Endothelial cell of umbilical vein (primary cell): Measurements from ENCODE around the gene KCNN3. TPM values are rescaled to one million over a fixed set of nuclear protein-coding genes. Genes with fewer than 3 reads are reported as not detected.

Experiments
- BruUV-seq: library from RNA; stranded (reverse); fragments of 400-500 nt; replicated peaks from 2 replicates; lab custom pipeline; 2021; lab: Mats Ljungman, UMichigan
- CTCF ChIA-PET: fragments of 300-600, 350-600 bp; sonication (Branson Sonifier 250); formaldehyde crosslinking; loops from one replicate; lab custom pipeline; 2021; ENCODE audit warnings: antibody characterized with exemption, inconsistent platforms; lab: Charles Lee
- POLR2A ChIA-PET: fragments of 300-600, 350-600 bp; sonication (Branson Sonifier 250); formaldehyde crosslinking; loops from one replicate; lab custom pipeline; 2021; ENCODE audit warnings: antibody characterized with exemption, inconsistent platforms; lab: Charles Lee
- DNase-seq: peaks from one replicate; pipeline ENCODE4 v3.0.0-alpha.2; 2011; ENCODE audit warnings: low read depth, low spot score
- FAIRE-seq: peaks from 2 replicates; lab custom pipeline; 2011; peaks lifted over from hg19 to GRCh38; lab: Jason Lieb, UNC
- H2AFZ ChIP-seq: 2 replicates; pipeline ENCODE4 v1.6.0; 2012; ENCODE audit warnings: low read depth, low read length, control low read depth, inconsistent platforms
- H3K27ac ChIP-seq: 2 replicates; pipeline ENCODE4 v1.5.1; 2011; ENCODE audit warnings: low read depth, mild to moderate bottlenecking, control low read depth, low read length, moderate library complexity; ENCODE audit not compliant: insufficient read depth
- H3K27me3 ChIP-seq, 2 experiments: 2 replicates each; pipeline versions ENCODE4 v1.6.0 to v1.6.1; 2011; ENCODE audit warnings: low read length in 2 of 2, mixed read lengths in 1 of 2; ENCODE audit not compliant: control insufficient read depth in 2 of 2, insufficient read depth in 2 of 2
- H3K36me3 ChIP-seq, 2 experiments: 2 replicates in 1 of 2; 3 replicates in 1 of 2; pipeline ENCODE4 v1.5.1; 2011; ENCODE audit warnings: low read length in 2 of 2, mild to moderate bottlenecking in 1 of 2, moderate library complexity in 1 of 2; ENCODE audit not compliant: control insufficient read depth in 2 of 2, insufficient read depth in 2 of 2; ENCODE audit errors: extremely low read depth in 1 of 2
- H3K4me1 ChIP-seq: 3 replicates; pipeline ENCODE4 v1.5.1; 2011; ENCODE audit warnings: mild to moderate bottlenecking, low read length; ENCODE audit not compliant: control insufficient read depth, insufficient read depth; ENCODE audit errors: extremely low read depth
- H3K4me2 ChIP-seq: 2 replicates; pipeline ENCODE4 v1.6.1; 2011; ENCODE audit warnings: low read length, control low read depth, mixed read lengths; ENCODE audit not compliant: insufficient read depth
- H3K4me3 ChIP-seq, 3 experiments: fragments of 200-600 bp in 1 of 3; sonication (generic), shearing (Covaris generic) in 1 of 3; replicated peaks in 1 of 3; 2 replicates each; pipeline ENCODE4 v1.5.1; 2011 to 2016; ENCODE audit warnings: control low read depth in 3 of 3, low read length in 3 of 3, mild to moderate bottlenecking in 2 of 3, inconsistent platforms in 1 of 3, low read depth in 1 of 3, moderate library complexity in 1 of 3; ENCODE audit not compliant: insufficient read depth in 1 of 3
- H3K79me2 ChIP-seq: 2 replicates; pipeline ENCODE4 v1.6.0; 2012; ENCODE audit warnings: low read length, inconsistent platforms; ENCODE audit not compliant: control insufficient read depth, insufficient read depth
- H3K9ac ChIP-seq: replicated peaks from 2 replicates; pipeline ENCODE3; 2011; ENCODE audit warnings: low read length, control low read depth; ENCODE audit not compliant: insufficient read depth; ENCODE audit errors: extremely low read depth
- H3K9me1 ChIP-seq: replicated peaks from 3 replicates; pipeline ENCODE4 v1.6.0; 2011; ENCODE audit warnings: mild to moderate bottlenecking, low read length; ENCODE audit not compliant: control insufficient read depth, insufficient read depth; ENCODE audit errors: extremely low read depth
- H3K9me3 ChIP-seq: replicated peaks from 2 replicates; pipeline ENCODE4 v1.5.1; 2012; ENCODE audit warnings: low read length, inconsistent platforms; ENCODE audit not compliant: control insufficient read depth, insufficient read depth
- H4K20me1 ChIP-seq: replicated peaks from 2 replicates; pipeline ENCODE3; 2011; ENCODE audit warnings: mild to moderate bottlenecking, low read length; ENCODE audit not compliant: control insufficient read depth, insufficient read depth; ENCODE audit errors: extremely low read depth
- EZH2 ChIP-seq: IDR thresholded peaks from 2 replicates; pipeline ENCODE4 v1.6.1; 2012; ENCODE audit warnings: borderline replicate concordance, low read depth, mild to moderate bottlenecking, moderate library complexity, low read length, inconsistent platforms; ENCODE audit not compliant: severe bottlenecking
- FOS ChIP-seq: IDR thresholded peaks from 2 replicates; pipeline ENCODE4 v1.6.1; 2011; ENCODE audit warnings: mild to moderate bottlenecking, low read length, moderate library complexity, borderline replicate concordance; ENCODE audit not compliant: insufficient read depth
- GATA2 ChIP-seq: IDR thresholded peaks from 2 replicates; pipeline ENCODE4 v1.7.0; 2011; ENCODE audit warnings: low read depth, mild to moderate bottlenecking, moderate library complexity, mixed read lengths, low read length; ENCODE audit not compliant: insufficient read length, insufficient read depth
- JUN ChIP-seq: IDR thresholded peaks from 2 replicates; pipeline ENCODE4 v1.6.1; 2011; ENCODE audit warnings: borderline replicate concordance, low read depth; ENCODE audit not compliant: insufficient read length, insufficient read depth
- MAX ChIP-seq: IDR thresholded peaks from 2 replicates; pipeline ENCODE4 v1.6.1; 2011; ENCODE audit not compliant: insufficient read depth, insufficient read length
- MYC ChIP-seq: IDR thresholded peaks from one replicate; pipeline ENCODE4 v1.6.1; 2011; ENCODE audit warnings: mild to moderate bottlenecking, low read depth, low read length
- POLR2A ChIP-seq: IDR thresholded peaks from 2 replicates; pipeline ENCODE4 v1.6.1; 2012; ENCODE audit warnings: low read depth, mild to moderate bottlenecking, control low read depth, low read length
- POLR2AphosphoS5 ChIP-seq: IDR thresholded peaks from 2 replicates; pipeline ENCODE4 v1.6.1; 2012; ENCODE audit warnings: low read depth, mild to moderate bottlenecking, control low read depth, low read length, moderate library complexity; ENCODE audit not compliant: insufficient read depth
- dilution Hi-C: fragments of 300-500 bp; cut with MboI; formaldehyde crosslinking; loops from one replicate; pipeline ENCODE4 v1.15.0; 2019; ENCODE audit warnings: low sequenced_read_pairs; ENCODE audit not compliant: extremely low pct_ligation_motif_present
- intact Hi-C: fragments of 100-400 bp; cut with micrococcal nuclease; formaldehyde crosslinking; loops from one replicate; pipeline ENCODE4 v1.10.0; 2022
- polyA plus RNA-seq, 4 experiments: library from polyadenylated mRNA; depleted of rRNA in 3 of 4; stranded (reverse) in 3 of 4; unstranded in 1 of 4; fragments of >200 nt; gene quantifications; 2 replicates each; pipeline versions ENCODE4 v1.2.1 to v1.2.3, GENCODE V29; 2011 to 2012; ENCODE audit warnings: missing spikeins in 1 of 4
- total RNA-seq: library from RNA; stranded (reverse); gene quantifications from 2 replicates; pipeline ENCODE4 v1.2.3, GENCODE V29; 2021
- TF ChIP-seq, protein P1 (sequence below), 2 donors: IDR thresholded peaks; 1 replicate in 1 of 2; 2 replicates in 1 of 2; pipeline ENCODE4 v1.5.1; 2011; ENCODE audit warnings: low read length in 2 of 2, mild to moderate bottlenecking in 2 of 2, moderate library complexity in 2 of 2, control low read depth in 1 of 2, inconsistent platforms in 1 of 2, low read depth in 1 of 2; ENCODE audit not compliant: insufficient read depth in 1 of 2; ENCODE audit errors: extremely low read depth in 1 of 2

The KCNN3 gene
- total and polyA plus RNA-seq, 2 donors (not counting 3 experiments of a cell fraction or from before 2014, with no cell fraction given), result 0.91 to 1.1 TPM

GRCh38 chr1:154720328-154721297 lies 149.5 kb downstream of the KCNN3 start:
- H3K4me3 ChIP-seq, result no peak overlapping the region
- no peaks in the 10 kb centered on the region for H3K9me1 ChIP-seq
- H3K36me3 ChIP-seq, result no peaks in the 10 kb centered on the region
- intact Hi-C loops, result no loop called here
- no peaks in the 10 kb centered on the region for H3K27me3 ChIP-seq
- H4K20me1 ChIP-seq, result no peaks in the 10 kb centered on the region
- no peak overlapping the region for H2AFZ ChIP-seq
- FAIRE-seq (no peak), DNase-seq (no peak)
- no peaks in the 10 kb centered on the region for H3K79me2 ChIP-seq
- H3K4me1 ChIP-seq, result no peaks in the 10 kb centered on the region
- no TSS peak for BruUV-seq
- no peak overlapping the region for H3K4me2 ChIP-seq
- dilution Hi-C loops, result no loop called here
- ChIA-PET CTCF (interaction anchor here (0.6 kb wide), 1 partner anchor 51 kb away, joined by 3 read pairs; no protein-coding TSS in a partner anchor), POLR2A (no interaction called here)
- H3K27ac ChIP-seq, result no peak overlapping the region
- no peaks in the 10 kb centered on the region for H3K9me3 ChIP-seq
- no peak for TF ChIP-seq POLR2A
- no peak for TF ChIP-seq FOS
- no peak overlapping the region for H3K9ac ChIP-seq

- ChIA-PET POLR2A (no interaction called here), CTCF (interaction anchor here (0.6 kb wide), 1 partner anchor 50 kb away, joined by 3 read pairs; no protein-coding TSS in a partner anchor)
- no peaks in the 10 kb centered on the region for H3K4me1 ChIP-seq
- no peak overlapping the region for H3K9ac ChIP-seq
- DNase-seq (no peak), FAIRE-seq (no peak)
- no peaks in the 10 kb centered on the region for H3K27me3 ChIP-seq
- no peaks in the 10 kb centered on the region for H3K79me2 ChIP-seq
- no TSS peak for BruUV-seq
- H3K36me3 ChIP-seq, result no peaks in the 10 kb centered on the region
- TF ChIP-seq FOS, result no peak
- no peak for TF ChIP-seq POLR2A
- TF ChIP-seq POLR2AphosphoS5, result no peak
- no peak for TF ChIP-seq GATA2
- TF ChIP-seq EZH2, result no peak
- no peak for TF ChIP-seq JUN
- no peak for TF ChIP-seq MYC
- TF ChIP-seq, protein P1, sequence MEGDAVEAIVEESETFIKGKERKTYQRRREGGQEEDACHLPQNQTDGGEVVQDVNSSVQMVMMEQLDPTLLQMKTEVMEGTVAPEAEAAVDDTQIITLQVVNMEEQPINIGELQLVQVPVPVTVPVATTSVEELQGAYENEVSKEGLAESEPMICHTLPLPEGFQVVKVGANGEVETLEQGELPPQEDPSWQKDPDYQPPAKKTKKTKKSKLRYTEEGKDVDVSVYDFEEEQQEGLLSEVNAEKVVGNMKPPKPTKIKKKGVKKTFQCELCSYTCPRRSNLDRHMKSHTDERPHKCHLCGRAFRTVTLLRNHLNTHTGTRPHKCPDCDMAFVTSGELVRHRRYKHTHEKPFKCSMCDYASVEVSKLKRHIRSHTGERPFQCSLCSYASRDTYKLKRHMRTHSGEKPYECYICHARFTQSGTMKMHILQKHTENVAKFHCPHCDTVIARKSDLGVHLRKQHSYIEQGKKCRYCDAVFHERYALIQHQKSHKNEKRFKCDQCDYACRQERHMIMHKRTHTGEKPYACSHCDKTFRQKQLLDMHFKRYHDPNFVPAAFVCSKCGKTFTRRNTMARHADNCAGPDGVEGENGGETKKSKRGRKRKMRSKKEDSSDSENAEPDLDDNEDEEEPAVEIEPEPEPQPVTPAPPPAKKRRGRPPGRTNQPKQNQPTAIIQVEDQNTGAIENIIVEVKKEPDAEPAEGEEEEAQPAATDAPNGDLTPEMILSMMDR (IDR thresholded peaks at IDR 0.05; ENCODE audit: extremely low read depth in 1 of 2, insufficient read depth in 1 of 2, low read depth in 1 of 2, low read length in 2 of 2), result no peak
- TF ChIP-seq MAX, result no peak
- no peaks in the 10 kb centered on the region for H4K20me1 ChIP-seq
- H2AFZ ChIP-seq, result no peak overlapping the region
- H3K9me3 ChIP-seq, result no peaks in the 10 kb centered on the region
- intact Hi-C loops (no loop called here), dilution Hi-C loops (no loop called here)
- H3K4me2 ChIP-seq, result no peak overlapping the region
- no peak overlapping the region for H3K4me3 ChIP-seq
- H3K9me1 ChIP-seq, result no peaks in the 10 kb centered on the region
- no peak overlapping the region for H3K27ac ChIP-seq
These were observed 150.3 kb downstream of the KCNN3 start for GRCh38 chr1:154719586-154720327.
